Lower lobe of right lung (tissue), 2 donors: ENCODE measurements around the gene CHKA. TPM values are rescaled to one million over a fixed set of nuclear protein-coding genes. Genes with fewer than 3 reads are reported as not detected.

Experiments used
- ATAC-seq, 2 donors: fragments of 200-7000 bp; cut with Tn5 transposase; one replicate each; pipeline ENCODE4 v1.9.1; 2020 to 2022; ENCODE audit warnings: mild to moderate bottlenecking in 2 of 2, moderate library complexity in 2 of 2
- DNase-seq: peaks from one replicate; pipeline ENCODE4 v3.0.0-alpha.2; 2020
- H3K27ac ChIP-seq: fragments of 200-600 bp; one replicate; pipeline ENCODE4 v1.8.0; 2022
- H3K27me3 ChIP-seq: fragments of 200-600 bp; one replicate; pipeline ENCODE4 v1.8.0; 2022; ENCODE audit warnings: low read depth
- H3K36me3 ChIP-seq: fragments of 200-600 bp; one replicate; pipeline ENCODE4 v1.8.0; 2022; ENCODE audit warnings: mild to moderate bottlenecking
- H3K4me1 ChIP-seq: fragments of 200-600 bp; one replicate; pipeline ENCODE4 v1.8.0; 2022
- H3K4me3 ChIP-seq: fragments of 200-600 bp; one replicate; pipeline ENCODE4 v1.8.0; 2022; ENCODE audit warnings: mild to moderate bottlenecking
- H3K9me3 ChIP-seq: fragments of 200-600 bp; one replicate; pipeline ENCODE4 v1.8.0; 2022
- intact Hi-C: fragments of 100-400 bp; cut with DNase I; formaldehyde crosslinking; loops from one replicate; pipeline ENCODE4 v1.11.0; 2022
- total RNA-seq: library from RNA; stranded (reverse); fragmentation: NEBNext Ultra II Directional; extraction: Animal tissue kit (Norgen Biotek cat#: 25700); gene quantifications from one replicate; pipeline ENCODE4 v1.2.1, GENCODE V29; 2021
- TF ChIP-seq, protein P1 (sequence below): fragments of 200-600 bp; IDR thresholded peaks from one replicate; pipeline ENCODE4 v1.8.0; 2022; ENCODE audit warnings: antibody characterized with exemption, mild to moderate bottlenecking
- donor health status: DM: no; HTN: yes; CAD: no; lungs with severe emphysema.

Gene CHKA
- total RNA-seq, 1 donor from 2014 or later, result 43.0 TPM

- ATAC-seq (peak; percentile 53 to 82), DNase-seq (no peak)
- no peaks in the 10 kb centered on the region for H3K27me3 ChIP-seq
- intact Hi-C loops, result no loop called here
- peak overlapping the region; percentile 6 for H3K4me3 ChIP-seq
- peak overlapping the region; percentile 10 for H3K27ac ChIP-seq
- peaks cover 24% of the 10 kb centered on the region for H3K4me1 ChIP-seq
- TF ChIP-seq, protein P1, sequence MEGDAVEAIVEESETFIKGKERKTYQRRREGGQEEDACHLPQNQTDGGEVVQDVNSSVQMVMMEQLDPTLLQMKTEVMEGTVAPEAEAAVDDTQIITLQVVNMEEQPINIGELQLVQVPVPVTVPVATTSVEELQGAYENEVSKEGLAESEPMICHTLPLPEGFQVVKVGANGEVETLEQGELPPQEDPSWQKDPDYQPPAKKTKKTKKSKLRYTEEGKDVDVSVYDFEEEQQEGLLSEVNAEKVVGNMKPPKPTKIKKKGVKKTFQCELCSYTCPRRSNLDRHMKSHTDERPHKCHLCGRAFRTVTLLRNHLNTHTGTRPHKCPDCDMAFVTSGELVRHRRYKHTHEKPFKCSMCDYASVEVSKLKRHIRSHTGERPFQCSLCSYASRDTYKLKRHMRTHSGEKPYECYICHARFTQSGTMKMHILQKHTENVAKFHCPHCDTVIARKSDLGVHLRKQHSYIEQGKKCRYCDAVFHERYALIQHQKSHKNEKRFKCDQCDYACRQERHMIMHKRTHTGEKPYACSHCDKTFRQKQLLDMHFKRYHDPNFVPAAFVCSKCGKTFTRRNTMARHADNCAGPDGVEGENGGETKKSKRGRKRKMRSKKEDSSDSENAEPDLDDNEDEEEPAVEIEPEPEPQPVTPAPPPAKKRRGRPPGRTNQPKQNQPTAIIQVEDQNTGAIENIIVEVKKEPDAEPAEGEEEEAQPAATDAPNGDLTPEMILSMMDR, result no peak
- no peaks in the 10 kb centered on the region for H3K9me3 ChIP-seq
- H3K36me3 ChIP-seq, result no peaks in the 10 kb centered on the region
Observed at GRCh38 chr11:68137833-68138232, 16.6 kb upstream of the CHKA start.

GRCh38 chr11:68136866-68137265 is 15.7 kb upstream of the CHKA start:
- ATAC-seq (no peak), DNase-seq (no peak)
- TF ChIP-seq, protein P1, result no peak
- Histone ChIP-seq H3K9me3 (no peaks in the 10 kb centered on the region), H3K4me3 (no peak overlapping the region), H3K27me3 (no peaks in the 10 kb centered on the region), H3K27ac (no peak overlapping the region), H3K36me3 (no peaks in the 10 kb centered on the region), H3K4me1 (peaks cover 15% of the 10 kb centered on the region)
- intact Hi-C loops, result no loop called here

- H3K9me3 ChIP-seq, result no peaks in the 10 kb centered on the region
- no peak for ATAC-seq
- no peaks in the 10 kb centered on the region for H3K27me3 ChIP-seq
- no peaks in the 10 kb centered on the region for H3K4me1 ChIP-seq
- intact Hi-C loops, result no loop called here
- no peak overlapping the region for H3K27ac ChIP-seq
- TF ChIP-seq, protein P1, result no peak
- DNase-seq, result no peak
- no peak overlapping the region for H3K4me3 ChIP-seq
- H3K36me3 ChIP-seq, result no peaks in the 10 kb centered on the region
Observed at GRCh38 chr11:68135161-68135560, 14.0 kb upstream of the CHKA start.

DNA sequence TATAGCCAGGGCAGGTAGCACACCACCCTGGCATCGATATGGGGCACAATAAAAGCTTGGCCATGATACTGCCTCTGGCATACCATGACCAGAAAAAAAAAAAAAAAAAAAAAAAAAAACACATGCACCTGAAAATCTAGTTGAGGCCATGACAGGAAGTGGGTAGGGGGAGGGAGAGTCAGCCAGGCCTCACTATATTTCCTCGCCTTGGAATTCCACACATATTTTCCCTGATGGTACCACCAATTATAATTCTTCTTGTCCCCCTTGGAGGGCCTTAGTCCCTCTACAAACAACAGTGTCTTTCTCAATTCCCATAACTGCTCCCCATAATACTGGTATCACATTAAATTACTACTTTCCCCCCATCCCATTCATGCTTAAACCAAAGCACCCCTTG is 12.6 kb upstream of the CHKA start:
- DNase-seq, result no peak
- intact Hi-C loops, result no loop called here
- H3K9me3 ChIP-seq, result no peaks in the 10 kb centered on the region
- H3K27me3 ChIP-seq, result no peaks in the 10 kb centered on the region
- ATAC-seq, result no peak
- no peaks in the 10 kb centered on the region for H3K36me3 ChIP-seq
- TF ChIP-seq, protein P1, result no peak
- no peak overlapping the region for H3K4me3 ChIP-seq
- H3K4me1 ChIP-seq, result peaks cover 4% of the 10 kb centered on the region
- no peak overlapping the region for H3K27ac ChIP-seq

GRCh38 chr11:68130121-68130520 is 8.9 kb upstream of the CHKA start:
- intact Hi-C loops, result no loop called here
- no peak overlapping the region for H3K27ac ChIP-seq
- peaks cover 21% of the 10 kb centered on the region for H3K4me1 ChIP-seq
- TF ChIP-seq, protein P1, result no peak
- H3K9me3 ChIP-seq, result no peaks in the 10 kb centered on the region
- ATAC-seq (no peak), DNase-seq (no peak)
- H3K4me3 ChIP-seq, result no peak overlapping the region
- H3K36me3 ChIP-seq, result no peaks in the 10 kb centered on the region
- no peaks in the 10 kb centered on the region for H3K27me3 ChIP-seq
